Spleen (tissue), 11 donors: Measurements from ENCODE around the gene TUBA1C. TPM values are rescaled to one million over a fixed set of nuclear protein-coding genes. Genes with fewer than 3 reads are reported as not detected.
"Not testable (repeated sequence)": the region's sequence is repeated elsewhere in the genome, so short reads cannot be mapped to it uniquely, and the experiment has no call there.

Source experiments
- DNase-seq: peaks from one replicate; pipeline ENCODE4 v3.0.0-alpha.2; 2020
- H3K27ac ChIP-seq, 8 donors: fragments of 200-600 bp; sonication (generic) in 7 of 8; 1 replicate in 4 of 8; 2 replicates in 4 of 8; pipeline versions ENCODE4 v1.5.0 to v1.8.0; 2016 to 2021; ENCODE audit warnings: inconsistent platforms in 4 of 8, mild to moderate bottlenecking in 4 of 8, moderate library complexity in 1 of 8
- H3K27me3 ChIP-seq, 7 donors: fragments of 200-600 bp; sonication (generic) in 6 of 7; replicated peaks in 1 of 7; 1 replicate in 4 of 7; 2 replicates in 3 of 7; pipeline versions ENCODE4 v1.5.0 to v1.8.0; 2016 to 2021; ENCODE audit warnings: inconsistent platforms in 3 of 7, mild to moderate bottlenecking in 1 of 7
- H3K36me3 ChIP-seq, 6 donors: fragments of 200-600 bp; sonication (generic) in 5 of 6; 1 replicate in 4 of 6; 2 replicates in 2 of 6; pipeline versions ENCODE4 v1.5.0 to v1.8.0; 2016 to 2021; ENCODE audit warnings: inconsistent platforms in 2 of 6
- H3K4me1 ChIP-seq, 6 donors: fragments of 200-600 bp; sonication (generic) in 5 of 6; 1 replicate in 3 of 6; 2 replicates in 3 of 6; pipeline versions ENCODE4 v1.5.0 to v1.8.0; 2016 to 2021; ENCODE audit warnings: inconsistent platforms in 3 of 6
- H3K4me3 ChIP-seq, 8 donors: fragments of 200-600 bp; sonication (generic) in 7 of 8; 1 replicate in 4 of 8; 2 replicates in 4 of 8; pipeline versions ENCODE4 v1.5.0 to v1.8.0; 2016 to 2021; ENCODE audit warnings: inconsistent platforms in 4 of 8, mild to moderate bottlenecking in 4 of 8, moderate library complexity in 2 of 8
- H3K9me3 ChIP-seq, 8 donors: fragments of 200-600 bp; sonication (generic) in 7 of 8; 1 replicate in 4 of 8; 2 replicates in 4 of 8; pipeline versions ENCODE4 v1.5.0 to v1.8.0; 2016 to 2021; ENCODE audit warnings: inconsistent platforms in 4 of 8
- CTCF ChIP-seq, 11 experiments: fragments of 200-600 bp in 7 of 11; fragments of 450-650 bp in 4 of 11; sonication (generic) in 4 of 11; IDR thresholded peaks in 8 of 11; conservative IDR thresholded peaks in 3 of 11; 1 replicate in 7 of 11; 2 replicates in 4 of 11; pipeline versions ENCODE4 v1.4.0 to v1.8.0; 2016 to 2021; ENCODE audit warnings: antibody characterized with exemption in 11 of 11, inconsistent platforms in 4 of 11, mild to moderate bottlenecking in 1 of 11
- POLR2A ChIP-seq, 3 donors: fragments of 450-650 bp; IDR thresholded peaks; one replicate each; pipeline ENCODE4 v1.5.1; 2017; ENCODE audit warnings: antibody characterized with exemption in 3 of 3, mild to moderate bottlenecking in 1 of 3
- POLR2AphosphoS5 ChIP-seq, 3 donors: sonication (generic); formaldehyde crosslinking; IDR thresholded peaks; one replicate each; pipeline ENCODE4 v1.5.1; 2017; ENCODE audit warnings: antibody characterized with exemption in 3 of 3
- WGBS, 5 donors: extraction: QIAGEN DNeasy Blood & Tissue Kit in 3 of 5; methylation state at CpG; one replicate each; pipeline versions ENCODE4 v1.1.5 to v1.1.7; 2013 to 2018; 5-methylcytosine and 5-hydroxymethylcytosine counted together
- intact Hi-C: fragments of 100-400 bp; cut with DNase I; formaldehyde crosslinking; loops from one replicate; pipeline ENCODE4 v1.15.0; 2023; ENCODE audit warnings: low total_unique reads
- polyA plus RNA-seq, 3 donors: library from polyadenylated mRNA; stranded (reverse); fragments of 200-250 nt; gene quantifications; one replicate each; pipeline ENCODE4 v1.2.1, GENCODE V29; 2013
- total RNA-seq, 7 donors: library from RNA; depleted of rRNA in 3 of 7; stranded (reverse); fragments of >200 nt in 3 of 7; fragmentation: NEBNext Ultra II Directional in 4 of 7; extraction: Animal tissue kit (Norgen Biotek cat#: 25700) in 4 of 7; gene quantifications; one replicate each; pipeline versions ENCODE4 v1.1.0 to v1.2.1, GENCODE V29; 2016 to 2021
- donor health status: healthy with polysubstance abuse.
- donor health status: DM: no; HTN: no; CAD: no; lungs with moderate emphysema.
- donor health status: DM: no; HTN: no; CAD: no.
- donor health status: Bipolar disorder and iron deficiency.
- donor health status: healthy.
- donor health status: DM: no; HTN: no; CAD: no.
- donor health status: DM: yes; HTN: yes; CAD: no.

Gene TUBA1C
- total and polyA plus RNA-seq, 10 donors: 36.3 to 89.6 (median 58.8) TPM

GRCh38 chr12:49255857-49256637 is 8.8 kb upstream of the TUBA1C start:
- WGBS, 5 donors: 86 to 93% (median 89%) methylated on average over 11 of the region's 11 CpGs
- DNase-seq: no peak
- no peaks in the 10 kb centered on the region for H3K9me3 ChIP-seq
- intact Hi-C loops: no loop called here
- no peaks in the 10 kb centered on the region for H3K36me3 ChIP-seq
- H3K27me3 ChIP-seq: no peaks in the 10 kb centered on the region
- no peak overlapping the region for H3K4me3 ChIP-seq
- peak overlapping the region in 4 of 8 donors; percentile 18 to 50 (median 32) for H3K27ac ChIP-seq
- peaks cover 0 to 26% (median 3%) of the 10 kb centered on the region in 6 donors for H3K4me1 ChIP-seq
- TF ChIP-seq POLR2A (IDR thresholded peaks at IDR 0.05) (no peak), CTCF (IDR thresholded peaks at IDR 0.05 in 8 of 11, conservative IDR thresholded peaks at IDR 0.05 in 3 of 11) (no peak), POLR2AphosphoS5 (IDR thresholded peaks at IDR 0.05) (no peak)

- H3K36me3 ChIP-seq, H3K27ac ChIP-seq, H3K4me3 ChIP-seq, H3K27me3 ChIP-seq, DNase-seq, H3K9me3 ChIP-seq, intact Hi-C loops: not testable (repeated sequence)
- WGBS, 5 donors: 64 to 81% (median 70%) methylated on average over 10 of the region's 10 CpGs
- peaks cover 0 to 37% (median 3%) of the 10 kb centered on the region in 6 donors for H3K4me1 ChIP-seq
These were observed 7.2 kb upstream of the TUBA1C start for GRCh38 chr12:49257508-49258184.

- WGBS, 5 donors: 87 to 98% (median 95%) methylated on average over 4 of the region's 4 CpGs
- TF ChIP-seq POLR2AphosphoS5 (IDR thresholded peaks at IDR 0.05) (no peak), POLR2A (IDR thresholded peaks at IDR 0.05) (no peak), CTCF (IDR thresholded peaks at IDR 0.05 in 8 of 11, conservative IDR thresholded peaks at IDR 0.05 in 3 of 11) (no peak)
- no peak for DNase-seq
- intact Hi-C loops: no loop called here
- Histone ChIP-seq H3K36me3 (no peaks in the 10 kb centered on the region), H3K4me1 (peaks cover 0 to 55% (median 18%) of the 10 kb centered on the region in 6 donors), H3K27ac (no peak overlapping the region), H3K4me3 (no peak overlapping the region), H3K9me3 (no peaks in the 10 kb centered on the region), H3K27me3 (no peaks in the 10 kb centered on the region)
These were observed 5.4 kb upstream of the TUBA1C start for GRCh38 chr12:49259452-49259851.

- Histone ChIP-seq H3K4me3 (no peak overlapping the region), H3K36me3 (no peaks in the 10 kb centered on the region), H3K4me1 (peaks cover 0 to 58% (median 18%) of the 10 kb centered on the region in 6 donors), H3K27ac (peak overlapping the region in 4 of 8 donors; percentile 2 to 29 (median 8)), H3K9me3 (no peaks in the 10 kb centered on the region), H3K27me3 (no peaks in the 10 kb centered on the region)
- 36 to 60% (median 52%) methylated on average over 3 of the region's 3 CpGs for WGBS, 5 donors
- no peak for TF ChIP-seq POLR2A (IDR thresholded peaks at IDR 0.05)
- no peak for TF ChIP-seq CTCF (IDR thresholded peaks at IDR 0.05 in 8 of 11, conservative IDR thresholded peaks at IDR 0.05 in 3 of 11)
- TF ChIP-seq POLR2AphosphoS5 (IDR thresholded peaks at IDR 0.05): no peak
- no peak for DNase-seq
- intact Hi-C loops: no loop called here
These were observed 4.7 kb upstream of the TUBA1C start for GRCh38 chr12:49260166-49260565.
